HG03060 (cell line): ENCODE results near the gene SIDT1.

Experiments
- ATAC-seq: cut with Tn5 transposase; IDR thresholded peaks from one replicate; pipeline ENCODE4 v1.9.1; 2021; ENCODE audit warnings: low read depth, moderate number of reproducible peaks; ENCODE audit not compliant: unreplicated experiment

The SIDT1 gene

GRCh38 chr3:113668015-113668414 is 135.7 kb downstream of the SIDT1 start:
- ATAC-seq: no peak

DNA sequence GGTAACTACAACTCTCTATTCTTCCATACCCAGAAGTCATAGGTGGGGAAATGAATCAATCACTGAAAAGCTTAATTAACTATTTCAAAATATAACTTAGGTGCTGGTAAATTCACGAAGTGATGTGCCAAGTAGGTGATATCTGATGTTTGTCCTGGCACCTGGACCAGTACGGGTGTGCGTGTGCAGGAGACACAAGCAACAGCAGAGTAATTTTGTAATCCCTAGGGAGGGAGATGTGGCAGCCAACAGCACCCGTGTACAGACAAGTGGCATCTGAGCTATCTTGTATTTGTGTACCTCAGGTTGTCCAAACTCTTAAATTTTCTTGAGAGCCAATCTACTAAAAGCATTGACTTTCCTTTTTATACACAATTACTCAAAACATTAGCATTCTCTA is 141.2 kb downstream of the SIDT1 start:
- ATAC-seq: no peak

DNA sequence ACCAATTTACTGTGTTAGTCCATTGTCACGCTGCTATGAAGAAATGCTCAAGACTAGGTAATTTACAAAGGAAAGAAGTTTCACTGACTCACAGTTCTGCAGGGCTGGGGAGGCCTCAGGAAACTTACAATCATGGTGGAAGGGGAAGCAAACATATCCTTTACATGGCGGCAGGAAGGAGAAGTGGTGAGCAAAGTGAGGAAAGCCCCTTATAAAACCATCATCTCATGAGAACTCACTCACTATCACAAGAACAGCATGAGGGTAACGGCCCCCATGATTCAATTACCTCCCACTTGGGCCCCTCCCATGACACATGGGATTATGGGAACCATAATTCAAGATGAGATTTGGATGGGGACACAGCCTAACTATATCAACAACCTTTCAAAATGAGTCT is 143.9 kb downstream of the SIDT1 start:
- ATAC-seq: no peak

DNA sequence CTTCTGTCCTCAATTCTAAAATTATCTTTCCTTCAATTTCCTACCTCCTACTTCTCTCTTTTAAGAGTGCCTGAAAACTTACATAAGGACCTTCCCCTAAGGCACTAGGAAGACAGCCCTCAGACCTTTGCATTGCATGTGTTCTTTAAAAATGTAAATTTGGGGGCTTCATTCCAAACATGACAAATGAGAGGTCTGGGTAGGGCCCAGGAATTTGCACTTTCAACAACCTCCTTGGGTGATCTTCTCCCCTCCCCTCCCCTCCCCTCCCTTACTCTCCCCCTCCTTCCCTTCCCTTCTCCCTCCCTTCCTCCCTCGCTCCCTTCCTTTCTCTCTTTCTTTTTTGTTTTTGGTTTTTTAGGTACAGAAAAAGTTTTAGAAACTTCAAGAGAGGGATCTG is 145.4 kb downstream of the SIDT1 start:
- ATAC-seq: no peak

- ATAC-seq: no peak
Observed at GRCh38 chr3:113678773-113679172, 146.4 kb downstream of the SIDT1 start.
